ENCODE data around the gene ERG28. TPM values are rescaled to one million over a fixed set of nuclear protein-coding genes. Genes with fewer than 3 reads are reported as not detected.

Gene ERG28
- total and polyA plus RNA-seq, 2 donors (not counting 3 experiments of a cell fraction or from before 2014, with no cell fraction given): 31.9 to 46.0 TPM

- Histone ChIP-seq H3K36me3 (ENCODE audit: control insufficient read depth in 2 of 2, extremely low read depth in 1 of 2, insufficient read depth in 2 of 2, low read length in 2 of 2) (peaks cover 12 to 18% of the 10 kb centered on the region in 2 experiments), H3K27ac (ENCODE audit: insufficient read depth, low read depth, low read length) (no peak overlapping the region), H3K27me3 (ENCODE audit: control insufficient read depth in 2 of 2, insufficient read depth in 2 of 2, low read length in 2 of 2) (no peaks in the 10 kb centered on the region), H2AFZ (ENCODE audit: low read depth, low read length) (no peak overlapping the region), H4K20me1 (replicated peaks; ENCODE audit: control insufficient read depth, extremely low read depth, insufficient read depth, low read length) (no peaks in the 10 kb centered on the region), H3K9ac (replicated peaks; ENCODE audit: extremely low read depth, insufficient read depth, low read length) (no peak overlapping the region), H3K9me1 (replicated peaks; ENCODE audit: control insufficient read depth, extremely low read depth, insufficient read depth, low read length) (no peaks in the 10 kb centered on the region), H3K4me3 (replicated peaks in 1 of 3; ENCODE audit: insufficient read depth in 1 of 3, low read depth in 1 of 3, low read length in 3 of 3) (no peak overlapping the region), H3K4me2 (ENCODE audit: insufficient read depth, low read length) (no peak overlapping the region), H3K4me1 (ENCODE audit: control insufficient read depth, extremely low read depth, insufficient read depth, low read length) (peaks cover 16% of the 10 kb centered on the region), H3K79me2 (ENCODE audit: control insufficient read depth, insufficient read depth, low read length) (no peaks in the 10 kb centered on the region), H3K9me3 (replicated peaks; ENCODE audit: control insufficient read depth, insufficient read depth, low read length) (no peaks in the 10 kb centered on the region)
- DNase-seq (ENCODE audit: low read depth, low spot score): no peak
- ChIA-PET POLR2A (no interaction called here), CTCF (interaction anchor here (0.8 to 14.6 kb wide), 4 partner anchors 8 to 161 kb away, joined by 3 to 309 read pairs (median 3); partner anchors contain the start of gene FLVCR2)
- intact Hi-C loops (cut with micrococcal nuclease): loop anchor here (5.0 kb wide), 1 partner anchor 127 kb away; the partner anchor contains the start of gene BATF
- dilution Hi-C loops (cut with MboI; ENCODE audit: extremely low pct_ligation_motif_present, low sequenced_read_pairs): no loop called here
- no TSS peak for BruUV-seq (replicated peaks)
- no peak for TF ChIP-seq MAX (IDR thresholded peaks at IDR 0.05; ENCODE audit: insufficient read depth, insufficient read length)
- TF ChIP-seq POLR2A (IDR thresholded peaks at IDR 0.05; ENCODE audit: low read depth, low read length): no peak
- no peak for FAIRE-seq
These were observed 10.9 kb downstream of the ERG28 start for GRCh38 chr14:75649773-75650172.

- H3K9me3 ChIP-seq (replicated peaks; ENCODE audit: control insufficient read depth, insufficient read depth, low read length): no peaks in the 10 kb centered on the region
- H3K27ac ChIP-seq (ENCODE audit: insufficient read depth, low read depth, low read length): no peak overlapping the region
- FAIRE-seq (no peak), DNase-seq (ENCODE audit: low read depth, low spot score) (no peak)
- peaks cover 16% of the 10 kb centered on the region for H3K4me1 ChIP-seq (ENCODE audit: control insufficient read depth, extremely low read depth, insufficient read depth, low read length)
- CTCF ChIA-PET: interaction anchor here (0.8 to 14.6 kb wide), 4 partner anchors 9 to 161 kb away, joined by 3 to 309 read pairs (median 3); partner anchors contain the start of gene FLVCR2
- H3K4me3 ChIP-seq (replicated peaks in 1 of 3; ENCODE audit: insufficient read depth in 1 of 3, low read depth in 1 of 3, low read length in 3 of 3): no peak overlapping the region
- intact Hi-C loops (cut with micrococcal nuclease): loop anchor here (5.0 kb wide), 1 partner anchor 127 kb away; the partner anchor contains the start of gene BATF
- TF ChIP-seq GATA2 (IDR thresholded peaks at IDR 0.05; ENCODE audit: insufficient read depth, insufficient read length, low read depth, low read length) (no peak), CTCF (IDR thresholded peaks at IDR 0.05; ENCODE audit: extremely low read depth in 1 of 2, insufficient read depth in 1 of 2, low read depth in 1 of 2, low read length in 2 of 2) (no peak), POLR2A (IDR thresholded peaks at IDR 0.05; ENCODE audit: low read depth, low read length) (no peak), JUN (IDR thresholded peaks at IDR 0.05; ENCODE audit: borderline replicate concordance, insufficient read depth, insufficient read length, low read depth) (no peak), FOS (IDR thresholded peaks at IDR 0.05; ENCODE audit: borderline replicate concordance, insufficient read depth, low read length) (no peak), EZH2 (IDR thresholded peaks at IDR 0.05; ENCODE audit: borderline replicate concordance, low read depth, low read length, severe bottlenecking) (no peak), MYC (IDR thresholded peaks at IDR 0.05; ENCODE audit: low read depth, low read length) (no peak)
- no TSS peak for BruUV-seq (replicated peaks)
- POLR2A ChIA-PET: no interaction called here
- no peaks in the 10 kb centered on the region for H3K79me2 ChIP-seq (ENCODE audit: control insufficient read depth, insufficient read depth, low read length)
- peaks cover 12 to 18% of the 10 kb centered on the region in 2 experiments for H3K36me3 ChIP-seq (ENCODE audit: control insufficient read depth in 2 of 2, extremely low read depth in 1 of 2, insufficient read depth in 2 of 2, low read length in 2 of 2)
- dilution Hi-C loops (cut with MboI; ENCODE audit: extremely low pct_ligation_motif_present, low sequenced_read_pairs): no loop called here
- H2AFZ ChIP-seq (ENCODE audit: low read depth, low read length): no peak overlapping the region
- no peak overlapping the region for H3K4me2 ChIP-seq (ENCODE audit: insufficient read depth, low read length)
- H3K9ac ChIP-seq (replicated peaks; ENCODE audit: extremely low read depth, insufficient read depth, low read length): no peak overlapping the region
- H3K27me3 ChIP-seq (ENCODE audit: control insufficient read depth in 2 of 2, insufficient read depth in 2 of 2, low read length in 2 of 2): no peaks in the 10 kb centered on the region
- no peaks in the 10 kb centered on the region for H3K9me1 ChIP-seq (replicated peaks; ENCODE audit: control insufficient read depth, extremely low read depth, insufficient read depth, low read length)
- no peaks in the 10 kb centered on the region for H4K20me1 ChIP-seq (replicated peaks; ENCODE audit: control insufficient read depth, extremely low read depth, insufficient read depth, low read length)
These were observed 11.3 kb downstream of the ERG28 start for GRCh38 chr14:75649337-75649736.
